OCI-LY7 (cell line): Measurements from ENCODE around the gene THEM5. TPM values are rescaled to one million over a fixed set of nuclear protein-coding genes. Genes with fewer than 3 reads are reported as not detected.

Experiments
- BruUV-seq: library from RNA; stranded (reverse); fragments of 400-500 nt; replicated peaks from 2 replicates; lab custom pipeline; 2021; lab: Mats Ljungman, UMichigan
- CTCF ChIA-PET: fragments of 300-600 bp; sonication (Branson Sonifier 250); formaldehyde crosslinking; loops from one replicate; lab custom pipeline; 2022; ENCODE audit warnings: antibody characterized with exemption; ENCODE audit not compliant: unreplicated experiment; lab: Charles Lee
- POLR2A ChIA-PET: fragments of 300-600 bp; sonication (Branson Sonifier 250); formaldehyde crosslinking; loops from one replicate; lab custom pipeline; 2022; ENCODE audit warnings: antibody characterized with exemption; lab: Charles Lee
- DNase-seq: peaks from one replicate; pipeline ENCODE4 v3.0.0-alpha.2; 2015; ENCODE audit warnings: low spot score
- H2AFZ ChIP-seq: fragments of 200-600 bp; sonication (generic), shearing (Covaris generic); 2 replicates; pipeline ENCODE4 v1.6.1; 2014; ENCODE audit warnings: mild to moderate bottlenecking, antibody characterized with exemption, low read length, moderate library complexity
- H3K27ac ChIP-seq: fragments of 200-600 bp; sonication (generic); 2 replicates; pipeline ENCODE4 v1.5.1; 2014; ENCODE audit warnings: mixed run types, low read depth, mild to moderate bottlenecking, moderate library complexity, low read length, inconsistent platforms; ENCODE audit not compliant: poor library complexity, severe bottlenecking
- H3K36me3 ChIP-seq: fragments of 200-600 bp; sonication (generic); 2 replicates; pipeline ENCODE4 v1.6.1; 2014; ENCODE audit warnings: mild to moderate bottlenecking, antibody characterized with exemption, low read length, moderate library complexity, mixed read lengths; ENCODE audit not compliant: insufficient read depth
- H3K4me1 ChIP-seq: fragments of 200-600 bp; sonication (generic); 2 replicates; pipeline ENCODE4 v1.5.1; 2014; ENCODE audit warnings: mild to moderate bottlenecking, low read length; ENCODE audit not compliant: insufficient read depth, poor library complexity, severe bottlenecking
- H3K4me2 ChIP-seq: fragments of 200-600 bp; sonication (generic); 2 replicates; pipeline ENCODE4 v1.6.1; 2014; ENCODE audit warnings: mild to moderate bottlenecking, low read length
- H3K4me3 ChIP-seq: fragments of 200-600 bp; sonication (generic); 2 replicates; pipeline ENCODE4 v1.5.1; 2014; ENCODE audit warnings: mild to moderate bottlenecking, low read depth, low read length; ENCODE audit not compliant: poor library complexity, severe bottlenecking
- H3K79me2 ChIP-seq: fragments of 200-600 bp; sonication (generic); 2 replicates; pipeline ENCODE4 v1.6.1; 2016; ENCODE audit warnings: low read depth, mild to moderate bottlenecking, low read length, moderate library complexity, mixed read lengths; ENCODE audit not compliant: insufficient read depth
- H3K9me2 ChIP-seq: fragments of 200-600 bp; sonication (generic); 2 replicates; pipeline ENCODE4 v1.6.1; 2016; ENCODE audit warnings: mild to moderate bottlenecking, low read length, mixed read lengths; ENCODE audit not compliant: insufficient read depth
- H3K9me3 ChIP-seq: fragments of 200-600 bp; sonication (generic); 2 replicates; pipeline ENCODE4 v1.6.1; 2014; ENCODE audit warnings: mild to moderate bottlenecking, mixed run types, low read length, mixed read lengths
- H4K20me1 ChIP-seq: fragments of 200-600 bp; sonication (generic); 2 replicates; pipeline ENCODE4 v1.6.1; 2014; ENCODE audit warnings: mild to moderate bottlenecking, antibody characterized with exemption, low read length, moderate library complexity, mixed read lengths; ENCODE audit not compliant: insufficient read depth
- CTCF ChIP-seq: fragments of 200-600 bp; sonication (generic); conservative IDR thresholded peaks from 2 replicates; pipeline ENCODE4 v1.5.1; 2014; ENCODE audit warnings: mild to moderate bottlenecking, antibody characterized with exemption, low read length, moderate library complexity, mixed read lengths
- EZH2phosphoT487 ChIP-seq: fragments of 200-600 bp; sonication (generic); IDR thresholded peaks from 2 replicates; pipeline ENCODE4 v1.6.1; 2018; ENCODE audit warnings: low read depth, borderline replicate concordance, mild to moderate bottlenecking, mixed run types, antibody characterized with exemption, low read length, moderate library complexity, mixed read lengths
- intact Hi-C: fragments of 100-400 bp; cut with micrococcal nuclease; formaldehyde crosslinking; loops from one replicate; pipeline ENCODE4 v1.10.0; 2022; ENCODE audit not compliant: unreplicated experiment
- total RNA-seq, 2 experiments: library from RNA; depleted of rRNA in 1 of 2; stranded (reverse); fragments of >200 nt in 1 of 2; shearing (Covaris generic) in 1 of 2; gene quantifications; 2 replicates each; pipeline ENCODE4 v1.2.3, GENCODE V29; 2014 to 2022

THEM5 gene
- total RNA-seq, 2 experiments from 2014 or later = not detected

DNA sequence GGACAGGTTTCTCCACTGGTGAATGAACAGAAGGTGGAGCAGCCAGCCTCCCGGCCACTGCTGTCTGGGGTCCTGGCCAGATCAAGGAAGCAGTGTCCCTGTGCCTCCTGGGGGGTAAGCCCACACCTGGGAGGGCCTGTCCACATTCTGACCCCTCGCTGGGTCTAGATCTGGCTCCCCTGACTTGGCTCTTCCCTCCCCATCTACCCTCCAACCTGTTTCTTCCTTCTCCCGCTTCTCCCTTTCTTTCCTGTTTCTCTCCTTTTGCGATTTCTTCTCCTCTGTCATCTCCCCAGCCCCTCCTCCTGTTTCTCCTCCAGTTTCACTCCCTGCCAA, 22.3 kb downstream of the THEM5 start:
- no peak overlapping the region for H3K27ac ChIP-seq
- BruUV-seq = no TSS peak
- CTCF ChIA-PET = no interaction called here

GRCh38 chr1:151830055-151830454, 23.5 kb downstream of the THEM5 start:
- no peaks in the 10 kb centered on the region for H3K36me3 ChIP-seq
- H3K9me2 ChIP-seq = no peaks in the 10 kb centered on the region
- H3K4me3 ChIP-seq = no peak overlapping the region
- no peak overlapping the region for H3K27ac ChIP-seq
- ChIA-PET POLR2A (no interaction called here), CTCF (interaction anchor here (0.6 kb wide), 2 partner anchors 10 to 236 kb away, joined by 4 to 13 read pairs; no protein-coding TSS in a partner anchor)
- no TSS peak for BruUV-seq
- intact Hi-C loops = loop anchor here (5.0 kb wide), 1 partner anchor 388 kb away; no protein-coding TSS in a partner anchor
- peaks cover 11% of the 10 kb centered on the region for H3K4me1 ChIP-seq
- no peak overlapping the region for H3K4me2 ChIP-seq
- no peaks in the 10 kb centered on the region for H3K9me3 ChIP-seq
- no peak for TF ChIP-seq CTCF
- TF ChIP-seq EZH2phosphoT487 = no peak
- no peaks in the 10 kb centered on the region for H4K20me1 ChIP-seq
- no peak for DNase-seq
- no peaks in the 10 kb centered on the region for H3K79me2 ChIP-seq
- H2AFZ ChIP-seq = no peak overlapping the region

More for the DNA sequence above, 22.3 kb downstream of the THEM5 start:
- Histone ChIP-seq H3K79me2 (no peaks in the 10 kb centered on the region), H3K36me3 (no peaks in the 10 kb centered on the region), H4K20me1 (no peaks in the 10 kb centered on the region), H3K9me2 (no peaks in the 10 kb centered on the region), H3K4me2 (no peak overlapping the region), H2AFZ (no peak overlapping the region), H3K4me3 (no peak overlapping the region), H3K9me3 (no peaks in the 10 kb centered on the region), H3K4me1 (peaks cover 8% of the 10 kb centered on the region)
- no peak for DNase-seq
- intact Hi-C loops = loop anchor here (5.0 kb wide), 1 partner anchor 389 kb away; no protein-coding TSS in a partner anchor
- POLR2A ChIA-PET = interaction anchor here (0.5 to 0.7 kb wide), 2 partner anchors 24 to 229 kb away, joined by 4 to 7 read pairs; no protein-coding TSS in a partner anchor
- no peak for TF ChIP-seq EZH2phosphoT487
- TF ChIP-seq CTCF = no peak

- H3K36me3 ChIP-seq = no peaks in the 10 kb centered on the region
- no peaks in the 10 kb centered on the region for H3K79me2 ChIP-seq
- no peak overlapping the region for H3K27ac ChIP-seq
- no peaks in the 10 kb centered on the region for H4K20me1 ChIP-seq
- no peaks in the 10 kb centered on the region for H3K9me3 ChIP-seq
- DNase-seq = no peak
- no TSS peak for BruUV-seq
- CTCF ChIA-PET = no interaction called here
- no peak overlapping the region for H3K4me2 ChIP-seq
- intact Hi-C loops = loop anchor here (5.0 kb wide), 1 partner anchor 387 kb away; no protein-coding TSS in a partner anchor
- POLR2A ChIA-PET = no interaction called here
- TF ChIP-seq CTCF (no peak), EZH2phosphoT487 (no peak)
- peaks cover 11% of the 10 kb centered on the region for H3K4me1 ChIP-seq
- H3K4me3 ChIP-seq = no peak overlapping the region
- H3K9me2 ChIP-seq = no peaks in the 10 kb centered on the region
- no peak overlapping the region for H2AFZ ChIP-seq
Observed at GRCh38 chr1:151829352-151830046, 24.0 kb downstream of the THEM5 start.
